Measurements from ENCODE around the gene KMT2A. TPM values are rescaled to one million over a fixed set of nuclear protein-coding genes. Genes with fewer than 3 reads are reported as not detected.
A peak's percentile ranks its signal among the peaks of the same experiment; 100 is the strongest.

KMT2A gene
- total and polyA plus RNA-seq, 2 experiments from 2014 or later = 34.3 to 72.2 TPM

- Mint-ChIP-seq H3K27ac (no peak overlapping the region), H3K36me3 (ENCODE audit: low read depth) (no peaks in the 10 kb centered on the region; the same call in 1 of the 3 replicates), H3K27me3 (ENCODE audit: insufficient read depth, low read depth, poor library complexity) (peaks cover 12% of the 10 kb centered on the region), H3K9me3 (no peaks in the 10 kb centered on the region), H3K4me1 (peaks cover 20% of the 10 kb centered on the region), H3K4me3 (peak overlapping the region; percentile 36; the same call in 1 of the 3 replicates)
- H3K79me2 ChIP-seq (replicated peaks; ENCODE audit: insufficient read depth) = no peaks in the 10 kb centered on the region
- no peak for ATAC-seq
- TF ChIP-seq POLR2AphosphoS5 (IDR thresholded peaks at IDR 0.05; ENCODE audit: low read depth) (no peak), STAT1 (IDR thresholded peaks at IDR 0.05; ENCODE audit: unreplicated experiment) (no peak), JUNB (IDR thresholded peaks at IDR 0.05; ENCODE audit: unreplicated experiment) (no peak)
- TF ChIP-seq, protein P1, sequence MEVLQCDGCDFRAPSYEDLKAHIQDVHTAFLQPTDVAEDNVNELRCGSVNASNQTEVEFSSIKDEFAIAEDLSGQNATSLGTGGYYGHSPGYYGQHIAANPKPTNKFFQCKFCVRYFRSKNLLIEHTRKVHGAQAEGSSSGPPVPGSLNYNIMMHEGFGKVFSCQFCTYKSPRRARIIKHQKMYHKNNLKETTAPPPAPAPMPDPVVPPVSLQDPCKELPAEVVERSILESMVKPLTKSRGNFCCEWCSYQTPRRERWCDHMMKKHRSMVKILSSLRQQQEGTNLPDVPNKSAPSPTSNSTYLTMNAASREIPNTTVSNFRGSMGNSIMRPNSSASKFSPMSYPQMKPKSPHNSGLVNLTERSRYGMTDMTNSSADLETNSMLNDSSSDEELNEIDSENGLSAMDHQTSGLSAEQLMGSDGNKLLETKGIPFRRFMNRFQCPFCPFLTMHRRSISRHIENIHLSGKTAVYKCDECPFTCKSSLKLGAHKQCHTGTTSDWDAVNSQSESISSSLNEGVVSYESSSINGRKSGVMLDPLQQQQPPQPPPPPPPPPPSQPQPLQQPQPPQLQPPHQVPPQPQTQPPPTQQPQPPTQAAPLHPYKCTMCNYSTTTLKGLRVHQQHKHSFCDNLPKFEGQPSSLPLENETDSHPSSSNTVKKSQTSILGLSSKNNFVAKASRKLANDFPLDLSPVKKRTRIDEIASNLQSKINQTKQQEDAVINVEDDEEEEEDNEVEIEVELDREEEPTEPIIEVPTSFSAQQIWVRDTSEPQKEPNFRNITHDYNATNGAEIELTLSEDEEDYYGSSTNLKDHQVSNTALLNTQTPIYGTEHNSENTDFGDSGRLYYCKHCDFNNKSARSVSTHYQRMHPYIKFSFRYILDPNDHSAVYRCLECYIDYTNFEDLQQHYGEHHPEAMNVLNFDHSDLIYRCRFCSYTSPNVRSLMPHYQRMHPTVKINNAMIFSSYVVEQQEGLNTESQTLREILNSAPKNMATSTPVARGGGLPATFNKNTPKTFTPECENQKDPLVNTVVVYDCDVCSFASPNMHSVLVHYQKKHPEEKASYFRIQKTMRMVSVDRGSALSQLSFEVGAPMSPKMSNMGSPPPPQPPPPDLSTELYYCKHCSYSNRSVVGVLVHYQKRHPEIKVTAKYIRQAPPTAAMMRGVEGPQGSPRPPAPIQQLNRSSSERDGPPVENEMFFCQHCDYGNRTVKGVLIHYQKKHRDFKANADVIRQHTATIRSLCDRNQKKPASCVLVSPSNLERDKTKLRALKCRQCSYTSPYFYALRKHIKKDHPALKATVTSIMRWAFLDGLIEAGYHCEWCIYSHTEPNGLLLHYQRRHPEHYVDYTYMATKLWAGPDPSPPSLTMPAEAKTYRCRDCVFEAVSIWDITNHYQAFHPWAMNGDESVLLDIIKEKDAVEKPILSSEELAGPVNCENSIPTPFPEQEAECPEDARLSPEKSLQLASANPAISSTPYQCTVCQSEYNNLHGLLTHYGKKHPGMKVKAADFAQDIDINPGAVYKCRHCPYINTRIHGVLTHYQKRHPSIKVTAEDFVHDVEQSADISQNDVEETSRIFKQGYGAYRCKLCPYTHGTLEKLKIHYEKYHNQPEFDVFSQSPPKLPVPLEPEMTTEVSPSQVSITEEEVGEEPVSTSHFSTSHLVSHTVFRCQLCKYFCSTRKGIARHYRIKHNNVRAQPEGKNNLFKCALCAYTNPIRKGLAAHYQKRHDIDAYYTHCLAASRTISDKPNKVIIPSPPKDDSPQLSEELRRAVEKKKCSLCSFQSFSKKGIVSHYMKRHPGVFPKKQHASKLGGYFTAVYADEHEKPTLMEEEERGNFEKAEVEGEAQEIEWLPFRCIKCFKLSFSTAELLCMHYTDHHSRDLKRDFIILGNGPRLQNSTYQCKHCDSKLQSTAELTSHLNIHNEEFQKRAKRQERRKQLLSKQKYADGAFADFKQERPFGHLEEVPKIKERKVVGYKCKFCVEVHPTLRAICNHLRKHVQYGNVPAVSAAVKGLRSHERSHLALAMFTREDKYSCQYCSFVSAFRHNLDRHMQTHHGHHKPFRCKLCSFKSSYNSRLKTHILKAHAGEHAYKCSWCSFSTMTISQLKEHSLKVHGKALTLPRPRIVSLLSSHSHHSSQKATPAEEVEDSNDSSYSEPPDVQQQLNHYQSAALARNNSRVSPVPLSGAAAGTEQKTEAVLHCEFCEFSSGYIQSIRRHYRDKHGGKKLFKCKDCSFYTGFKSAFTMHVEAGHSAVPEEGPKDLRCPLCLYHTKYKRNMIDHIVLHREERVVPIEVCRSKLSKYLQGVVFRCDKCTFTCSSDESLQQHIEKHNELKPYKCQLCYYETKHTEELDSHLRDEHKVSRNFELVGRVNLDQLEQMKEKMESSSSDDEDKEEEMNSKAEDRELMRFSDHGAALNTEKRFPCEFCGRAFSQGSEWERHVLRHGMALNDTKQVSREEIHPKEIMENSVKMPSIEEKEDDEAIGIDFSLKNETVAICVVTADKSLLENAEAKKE (CRISPR knock-in tag; IDR thresholded peaks at IDR 0.05) = no peak
- no peak overlapping the region for H2AFZ ChIP-seq
- no peak overlapping the region for H3K4me3 ChIP-seq
- peaks cover 13% of the 10 kb centered on the region for H3K4me1 ChIP-seq (ENCODE audit: insufficient read depth)
- H3K27me3 ChIP-seq (ENCODE audit: insufficient read depth) = peaks cover 6% of the 10 kb centered on the region; the same call in 1 of the 2 replicates
- no peaks in the 10 kb centered on the region for H3K36me3 ChIP-seq (ENCODE audit: insufficient read depth)
- H3F3A ChIP-seq (replicated peaks; ENCODE audit: low read depth) = peaks cover 15% of the 10 kb centered on the region; the same call in 1 of the 2 replicates
- no peak for DNase-seq (ENCODE audit: low spot score)
- no peak overlapping the region for H3K4me2 ChIP-seq
- no peaks in the 10 kb centered on the region for H4K20me1 ChIP-seq (replicated peaks; ENCODE audit: insufficient read depth)
- no peak overlapping the region for H3K27ac ChIP-seq (ENCODE audit: low read depth)
- no peaks in the 10 kb centered on the region for H3K9me2 ChIP-seq (ENCODE audit: insufficient read depth)
Observed at GRCh38 chr11:118532852-118533768, 96.8 kb downstream of the KMT2A start.
